Epithelial cell of esophagus (primary cell): ENCODE data around the gene DOCK4.

ENCODE experiments used
- DNase-seq: peaks from one replicate; pipeline ENCODE4 v3.0.0; 2010; ENCODE audit warnings: low read depth
- H3K4me3 ChIP-seq: 2 replicates; pipeline ENCODE4 v1.5.1; 2011; ENCODE audit warnings: mild to moderate bottlenecking, low read length, control low read depth
- TF ChIP-seq, protein P1 (sequence below): IDR thresholded peaks from 2 replicates; pipeline ENCODE4 v1.5.1; 2011; ENCODE audit warnings: low read depth, mild to moderate bottlenecking, low read length, control low read depth, inconsistent platforms; ENCODE audit not compliant: insufficient read depth; ENCODE audit errors: missing control alignments

The DOCK4 gene

DNA sequence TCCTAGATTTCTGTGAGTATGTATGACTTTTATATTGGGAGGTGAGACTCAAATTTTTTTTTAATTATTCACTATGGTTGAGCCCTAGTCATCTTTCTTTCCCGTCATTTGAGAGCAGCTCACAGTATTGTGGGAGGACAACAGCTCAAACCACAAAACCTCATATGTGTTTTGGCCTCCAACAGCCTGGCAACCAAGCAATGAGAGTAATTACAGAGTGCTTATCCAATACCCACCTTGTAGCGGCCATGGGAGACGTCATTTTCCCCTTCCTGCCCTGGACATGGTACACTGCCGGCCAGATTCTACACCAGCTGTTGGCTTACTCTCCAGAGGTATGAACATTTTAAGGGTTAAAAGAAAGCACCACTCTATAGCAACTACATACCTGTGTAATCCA, 49.1 kb downstream of the DOCK4 start:
- peak; percentile 71 for DNase-seq
- TF ChIP-seq, protein P1, sequence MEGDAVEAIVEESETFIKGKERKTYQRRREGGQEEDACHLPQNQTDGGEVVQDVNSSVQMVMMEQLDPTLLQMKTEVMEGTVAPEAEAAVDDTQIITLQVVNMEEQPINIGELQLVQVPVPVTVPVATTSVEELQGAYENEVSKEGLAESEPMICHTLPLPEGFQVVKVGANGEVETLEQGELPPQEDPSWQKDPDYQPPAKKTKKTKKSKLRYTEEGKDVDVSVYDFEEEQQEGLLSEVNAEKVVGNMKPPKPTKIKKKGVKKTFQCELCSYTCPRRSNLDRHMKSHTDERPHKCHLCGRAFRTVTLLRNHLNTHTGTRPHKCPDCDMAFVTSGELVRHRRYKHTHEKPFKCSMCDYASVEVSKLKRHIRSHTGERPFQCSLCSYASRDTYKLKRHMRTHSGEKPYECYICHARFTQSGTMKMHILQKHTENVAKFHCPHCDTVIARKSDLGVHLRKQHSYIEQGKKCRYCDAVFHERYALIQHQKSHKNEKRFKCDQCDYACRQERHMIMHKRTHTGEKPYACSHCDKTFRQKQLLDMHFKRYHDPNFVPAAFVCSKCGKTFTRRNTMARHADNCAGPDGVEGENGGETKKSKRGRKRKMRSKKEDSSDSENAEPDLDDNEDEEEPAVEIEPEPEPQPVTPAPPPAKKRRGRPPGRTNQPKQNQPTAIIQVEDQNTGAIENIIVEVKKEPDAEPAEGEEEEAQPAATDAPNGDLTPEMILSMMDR: no peak
- no peak overlapping the region for H3K4me3 ChIP-seq

DNA sequence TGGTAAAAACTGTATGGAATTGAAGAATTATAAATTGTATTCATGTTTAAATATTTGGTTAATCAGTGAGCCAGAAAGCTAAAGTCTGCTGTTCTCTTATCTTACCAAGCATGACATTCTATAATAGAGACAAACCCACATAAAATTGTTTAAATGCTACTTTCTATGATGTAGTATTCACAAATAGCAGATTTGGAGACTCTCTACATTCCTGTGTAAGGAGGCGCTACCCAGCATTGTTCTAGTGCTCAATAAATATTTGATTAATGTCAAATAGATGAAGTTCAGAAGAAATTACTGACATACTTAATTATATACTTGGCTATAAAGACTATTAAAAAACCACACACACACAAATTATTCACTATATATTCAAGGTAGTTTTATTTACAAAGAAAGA, 49.8 kb downstream of the DOCK4 start:
- TF ChIP-seq, protein P1: no peak
- no peak overlapping the region for H3K4me3 ChIP-seq
- no peak for DNase-seq

DNA sequence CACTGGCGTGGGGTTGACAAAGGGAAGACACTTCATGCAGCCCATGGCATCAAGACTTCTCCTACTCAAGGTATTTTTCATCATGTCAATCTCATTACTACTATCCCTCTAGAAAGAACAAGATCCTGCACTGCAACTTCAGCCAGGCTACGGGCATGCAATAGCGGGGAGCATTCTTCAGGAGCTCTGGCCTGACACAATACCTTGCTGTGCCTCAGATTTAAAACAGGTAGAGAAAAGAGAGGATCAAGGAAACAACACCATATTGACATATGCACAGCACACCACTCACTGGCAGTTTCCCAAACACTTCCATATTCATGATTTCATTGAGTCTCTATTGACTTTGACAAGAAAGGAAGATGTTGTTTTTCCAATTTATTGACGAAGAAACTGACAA, 51.5 kb downstream of the DOCK4 start:
- TF ChIP-seq, protein P1: no peak
- no peak for DNase-seq
- no peak overlapping the region for H3K4me3 ChIP-seq

DNA sequence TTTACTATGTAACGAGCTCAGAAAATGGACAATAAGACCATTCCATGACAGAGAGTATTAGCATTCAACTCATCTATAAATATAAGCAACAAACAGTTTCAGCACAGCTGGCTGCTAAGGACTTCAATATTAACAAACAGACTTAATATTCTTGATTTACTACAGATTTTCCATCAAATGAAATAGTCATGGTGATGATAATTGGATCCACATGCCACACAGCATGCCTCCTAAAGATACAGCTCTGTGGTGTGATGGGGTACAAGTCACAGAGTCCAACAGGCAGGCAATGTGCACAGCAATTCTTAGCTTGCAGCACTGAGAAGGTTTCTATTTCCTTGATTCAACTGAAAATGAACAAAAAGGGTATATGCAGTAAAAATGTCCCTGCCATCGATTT, 54.0 kb downstream of the DOCK4 start:
- DNase-seq: no peak
- no peak overlapping the region for H3K4me3 ChIP-seq
- TF ChIP-seq, protein P1: no peak

GRCh38 chr7:112150823-112151641, 55.2 kb downstream of the DOCK4 start:
- TF ChIP-seq, protein P1: no peak
- H3K4me3 ChIP-seq: no peak overlapping the region
- no peak for DNase-seq

DNA sequence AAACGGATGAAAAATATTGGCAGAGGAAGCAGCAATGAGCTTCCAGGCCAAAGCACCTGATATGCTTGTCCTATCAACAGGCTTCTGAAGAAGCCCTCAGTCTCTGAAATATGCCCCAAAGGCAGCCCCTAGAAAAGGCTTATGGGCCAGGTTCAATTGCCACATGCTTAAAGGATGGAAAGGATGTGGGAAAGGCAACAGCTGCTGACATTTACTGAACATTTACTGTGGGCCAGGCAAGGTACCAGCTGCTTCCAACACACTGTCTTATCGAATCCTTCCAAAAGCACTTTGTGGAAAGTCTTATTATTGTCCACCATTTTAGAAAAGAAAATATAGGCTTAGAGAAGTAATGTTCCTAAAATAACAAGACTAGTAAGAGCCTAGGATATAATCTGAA, 56.5 kb downstream of the DOCK4 start:
- TF ChIP-seq, protein P1: no peak
- DNase-seq: no peak
- no peak overlapping the region for H3K4me3 ChIP-seq
